ENCODE data around the gene PCDHGB2.
"Not testable (repeated sequence)": the region's sequence is repeated elsewhere in the genome, so short reads cannot be mapped to it uniquely, and the experiment has no call there.

The PCDHGB2 gene

GRCh38 chr5:141351591-141351990 is 8.2 kb upstream of the PCDHGB2 start:
- no peak for DNase-seq

- DNase-seq = no peak
Measured at GRCh38 chr5:141354900-141355469, 4.8 kb upstream of the PCDHGB2 start, which contains the start of gene PCDHGA4. TSS of gene PCDHGA4 (plus strand) at chr5:141355021. CDS start at chr5:141355108, 87 bp downstream.

GRCh38 chr5:141355641-141356040 is 4.2 kb upstream of the PCDHGB2 start:
- no peak for DNase-seq

GRCh38 chr5:141356133-141356532 is 3.7 kb upstream of the PCDHGB2 start:
- no peak for DNase-seq

GRCh38 chr5:141356950-141357349 is 2.8 kb upstream of the PCDHGB2 start:
- no peak for DNase-seq

GRCh38 chr5:141360685-141361084 is 891 bp downstream of the PCDHGB2 start:
- no peak for DNase-seq

GRCh38 chr5:141362719-141363118 is 2.9 kb downstream of the PCDHGB2 start:
- DNase-seq = no peak

- DNase-seq = no peak
Measured at GRCh38 chr5:141363952-141364660, 4.3 kb downstream of the PCDHGB2 start, which contains the start of gene PCDHGA5. TSS of gene PCDHGA5 (plus strand) at chr5:141364162. CDS start at chr5:141364331, 169 bp downstream.

- no peak for DNase-seq
Measured at GRCh38 chr5:141366016-141366896, 6.5 kb downstream of the PCDHGB2 start.

- peak; percentile 47 for DNase-seq
Measured at GRCh38 chr5:141369994-141370848, 10.4 kb downstream of the PCDHGB2 start, which contains the start of gene PCDHGB3. TSS of gene PCDHGB3 (plus strand) at chr5:141370242. CDS start at chr5:141370395, 153 bp downstream.

- DNase-seq = no peak
Measured at GRCh38 chr5:141371572-141372475, 12.0 kb downstream of the PCDHGB2 start.

GRCh38 chr5:141373673-141374317 is 14.0 kb downstream of the PCDHGB2 start, which contains the start of gene PCDHGA6:
TSS of gene PCDHGA6 (plus strand) at chr5:141373891. CDS start at chr5:141374084, 193 bp downstream.
- peak; percentile 6 for DNase-seq

- DNase-seq = no peak
Measured at GRCh38 chr5:141374627-141375026, 14.8 kb downstream of the PCDHGB2 start.

GRCh38 chr5:141375444-141376155 is 15.8 kb downstream of the PCDHGB2 start:
- not testable (repeated sequence) for DNase-seq

- no peak for DNase-seq
Measured at GRCh38 chr5:141382469-141383294, 22.9 kb downstream of the PCDHGB2 start, which contains the start of gene PCDHGA7. TSS of gene PCDHGA7 (plus strand) at chr5:141382742. CDS start at chr5:141382900, 158 bp downstream.

GRCh38 chr5:141383345-141383744 is 23.6 kb downstream of the PCDHGB2 start:
- DNase-seq = no peak

GRCh38 chr5:141384471-141385267 is 24.9 kb downstream of the PCDHGB2 start:
- no peak for DNase-seq

Data from activated CD4-positive, alpha-beta T cell treated with anti-CD3 and anti-CD28 coated beads, Interleukin-2, Interleukin-6, amounts not matched to agents 100 ng/mL and 50 ng/mL, durations not matched to agents 16 hours and 8 hours (primary cell).